RWPE2 (cell line): ENCODE results near the gene ACSS2.

ENCODE experiments used
- ATAC-seq: fragments of 200-7000 bp; cut with Tn5 transposase; 3 replicates; pipeline ENCODE4 v1.9.1; 2021; ENCODE audit warnings: low read depth
- DNase-seq: peaks from one replicate; pipeline ENCODE4 v3.0.0-alpha.2; 2020; ENCODE audit warnings: low spot score
- H3K27ac ChIP-seq: fragments of 450-650 bp; 2 replicates; pipeline ENCODE4 v1.5.1; 2017; ENCODE audit warnings: mild to moderate bottlenecking; ENCODE audit not compliant: poor library complexity, severe bottlenecking
- H3K27me3 ChIP-seq: fragments of 250-450 bp; sonication (Bioruptor Pico); 2 replicates; pipeline ENCODE4 v1.5.1; 2021; ENCODE audit warnings: mild to moderate bottlenecking, moderate library complexity; ENCODE audit not compliant: insufficient read depth, poor library complexity, severe bottlenecking
- H3K36me3 ChIP-seq: fragments of 250-450 bp; sonication (Bioruptor Pico); 2 replicates; pipeline ENCODE4 v1.5.1; 2020; ENCODE audit warnings: low read depth, mild to moderate bottlenecking, moderate library complexity
- H3K4me1 ChIP-seq: fragments of 250-450 bp; sonication (Bioruptor Pico); 2 replicates; pipeline ENCODE4 v1.5.1; 2021; ENCODE audit warnings: mild to moderate bottlenecking, moderate library complexity; ENCODE audit not compliant: insufficient read depth, poor library complexity, severe bottlenecking
- H3K4me3 ChIP-seq: fragments of 250-450 bp; sonication (Bioruptor Pico); 2 replicates; pipeline ENCODE4 v1.5.1; 2021; ENCODE audit warnings: mild to moderate bottlenecking, moderate library complexity; ENCODE audit not compliant: severe bottlenecking
- H3K9me3 ChIP-seq: fragments of 250-450 bp; sonication (Bioruptor Pico); 2 replicates; pipeline ENCODE4 v1.5.1; 2021; ENCODE audit warnings: mild to moderate bottlenecking, moderate library complexity; ENCODE audit not compliant: severe bottlenecking
- TF ChIP-seq, protein P1 (sequence below): fragments of 450-650 bp; IDR thresholded peaks from one replicate; pipeline ENCODE4 v1.5.1; 2017; ENCODE audit warnings: mild to moderate bottlenecking, moderate library complexity; ENCODE audit not compliant: poor library complexity, severe bottlenecking

The ACSS2 gene

DNA sequence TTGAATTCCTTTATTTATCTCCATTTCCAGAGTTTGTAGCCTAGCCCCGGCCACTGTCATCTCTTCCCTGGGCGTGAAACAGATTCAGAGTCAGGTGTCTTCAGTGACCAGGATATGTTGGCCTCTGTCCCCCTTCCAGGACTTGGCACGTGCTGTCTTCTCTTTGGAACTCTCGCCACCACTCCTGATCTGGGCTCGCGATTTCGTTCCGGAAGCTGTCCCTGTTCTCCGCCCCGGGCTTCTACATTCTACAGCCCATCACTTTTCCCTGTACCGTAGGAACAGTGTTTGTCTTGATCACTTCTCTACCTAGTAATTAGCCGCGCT, 78.5 kb downstream of the ACSS2 start:
- ATAC-seq, result peak; percentile 3
- TF ChIP-seq, protein P1, sequence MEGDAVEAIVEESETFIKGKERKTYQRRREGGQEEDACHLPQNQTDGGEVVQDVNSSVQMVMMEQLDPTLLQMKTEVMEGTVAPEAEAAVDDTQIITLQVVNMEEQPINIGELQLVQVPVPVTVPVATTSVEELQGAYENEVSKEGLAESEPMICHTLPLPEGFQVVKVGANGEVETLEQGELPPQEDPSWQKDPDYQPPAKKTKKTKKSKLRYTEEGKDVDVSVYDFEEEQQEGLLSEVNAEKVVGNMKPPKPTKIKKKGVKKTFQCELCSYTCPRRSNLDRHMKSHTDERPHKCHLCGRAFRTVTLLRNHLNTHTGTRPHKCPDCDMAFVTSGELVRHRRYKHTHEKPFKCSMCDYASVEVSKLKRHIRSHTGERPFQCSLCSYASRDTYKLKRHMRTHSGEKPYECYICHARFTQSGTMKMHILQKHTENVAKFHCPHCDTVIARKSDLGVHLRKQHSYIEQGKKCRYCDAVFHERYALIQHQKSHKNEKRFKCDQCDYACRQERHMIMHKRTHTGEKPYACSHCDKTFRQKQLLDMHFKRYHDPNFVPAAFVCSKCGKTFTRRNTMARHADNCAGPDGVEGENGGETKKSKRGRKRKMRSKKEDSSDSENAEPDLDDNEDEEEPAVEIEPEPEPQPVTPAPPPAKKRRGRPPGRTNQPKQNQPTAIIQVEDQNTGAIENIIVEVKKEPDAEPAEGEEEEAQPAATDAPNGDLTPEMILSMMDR, result no peak
- no peak for DNase-seq
- H3K27me3 ChIP-seq, result no peaks in the 10 kb centered on the region
- peaks cover 31% of the 10 kb centered on the region for H3K36me3 ChIP-seq
- H3K4me1 ChIP-seq, result peaks cover 32% of the 10 kb centered on the region
- peak overlapping the region; percentile 47 for H3K4me3 ChIP-seq
- peak overlapping the region; percentile 60 for H3K27ac ChIP-seq
- H3K9me3 ChIP-seq, result no peaks in the 10 kb centered on the region

DNA sequence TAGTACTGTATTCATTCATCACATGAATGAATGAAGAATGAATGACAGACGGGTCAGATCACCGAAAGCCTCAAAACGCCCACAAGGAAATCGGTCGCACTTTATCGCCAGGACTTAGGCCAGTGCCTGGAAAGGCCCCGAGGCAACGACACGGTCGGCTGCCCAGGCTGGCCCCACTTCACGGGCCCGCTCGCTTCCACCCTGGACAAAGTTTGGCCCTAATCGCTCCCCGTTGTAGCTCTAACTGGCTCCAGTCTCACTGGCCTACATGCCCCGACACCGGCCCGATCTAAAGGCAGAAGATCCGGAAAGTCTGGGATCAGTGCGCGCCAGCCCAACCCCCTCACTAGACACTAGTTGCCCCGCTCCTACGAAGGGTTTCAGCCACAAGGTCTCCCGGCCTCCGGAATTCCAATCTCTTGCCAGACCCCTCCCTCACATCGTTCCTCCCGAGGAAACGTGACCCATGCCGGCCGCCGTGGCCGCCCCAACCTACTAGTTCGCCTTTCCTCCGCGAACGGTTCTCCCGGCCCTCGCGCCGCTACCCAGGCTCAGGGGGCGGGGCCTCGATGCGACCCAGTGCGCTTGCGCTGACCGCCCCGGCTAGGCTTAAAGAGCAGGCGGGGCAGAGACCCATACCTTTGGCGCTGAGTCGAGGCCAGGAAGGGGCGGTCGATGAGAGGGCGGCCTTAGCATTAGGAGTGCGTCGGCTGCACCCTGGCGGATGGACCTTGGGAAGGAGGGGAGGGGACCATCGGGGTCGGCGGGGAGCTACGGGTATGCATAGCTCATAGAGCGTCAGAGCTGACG, 79.0 kb downstream of the ACSS2 start, which contains the start of the genes GSS and MYH7B:
Gene GSS, minus strand, starts transcription at position 576 of the 810 bp plus-strand sequence. CDS start 3,954 bp downstream, outside the sequence.
Gene MYH7B, plus strand, starts transcription at position 638 of the 810 bp plus-strand sequence. CDS start 22,138 bp downstream, outside the sequence.
- DNase-seq (peak; percentile 100), ATAC-seq (peak; percentile 96)
- Histone ChIP-seq H3K4me3 (peak within 1 kb of the TSS; percentile 47), H3K4me1 (peaks cover 28% of the 10 kb centered on the region), H3K9me3 (no peaks in the 10 kb centered on the region), H3K27ac (peak within 1 kb of the TSS; percentile 60), H3K27me3 (no peaks in the 10 kb centered on the region), H3K36me3 (peaks cover 25% of the 10 kb centered on the region)
- TF ChIP-seq, protein P1, result peak; percentile 99

DNA sequence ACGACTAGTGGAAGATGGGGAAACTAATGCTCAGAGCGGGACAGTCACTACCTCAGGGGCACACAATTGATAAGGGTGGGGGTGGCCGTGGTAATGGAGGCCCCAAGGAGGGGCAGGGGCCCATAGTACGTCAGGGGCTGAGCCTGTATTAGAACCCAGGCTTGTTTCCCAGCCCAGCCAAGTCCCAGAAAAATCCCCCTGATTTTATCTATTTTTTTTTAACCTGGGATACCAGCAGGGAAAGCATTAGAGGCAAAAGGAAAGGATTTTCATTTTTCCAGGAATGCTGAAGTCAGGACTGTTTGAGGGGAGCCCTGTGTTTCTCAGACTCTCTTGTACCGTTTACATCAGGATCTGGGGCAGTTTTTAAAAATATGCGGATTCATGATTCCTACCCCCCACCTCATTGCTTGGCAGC, 79.6 kb downstream of the ACSS2 start:
- Histone ChIP-seq H3K27ac (peak overlapping the region; percentile 60), H3K4me1 (peaks cover 25% of the 10 kb centered on the region), H3K9me3 (no peaks in the 10 kb centered on the region), H3K36me3 (peaks cover 19% of the 10 kb centered on the region), H3K27me3 (no peaks in the 10 kb centered on the region), H3K4me3 (peak overlapping the region; percentile 47)
- TF ChIP-seq, protein P1, result peak; percentile 84
- ATAC-seq, result no peak
- DNase-seq, result no peak

DNA sequence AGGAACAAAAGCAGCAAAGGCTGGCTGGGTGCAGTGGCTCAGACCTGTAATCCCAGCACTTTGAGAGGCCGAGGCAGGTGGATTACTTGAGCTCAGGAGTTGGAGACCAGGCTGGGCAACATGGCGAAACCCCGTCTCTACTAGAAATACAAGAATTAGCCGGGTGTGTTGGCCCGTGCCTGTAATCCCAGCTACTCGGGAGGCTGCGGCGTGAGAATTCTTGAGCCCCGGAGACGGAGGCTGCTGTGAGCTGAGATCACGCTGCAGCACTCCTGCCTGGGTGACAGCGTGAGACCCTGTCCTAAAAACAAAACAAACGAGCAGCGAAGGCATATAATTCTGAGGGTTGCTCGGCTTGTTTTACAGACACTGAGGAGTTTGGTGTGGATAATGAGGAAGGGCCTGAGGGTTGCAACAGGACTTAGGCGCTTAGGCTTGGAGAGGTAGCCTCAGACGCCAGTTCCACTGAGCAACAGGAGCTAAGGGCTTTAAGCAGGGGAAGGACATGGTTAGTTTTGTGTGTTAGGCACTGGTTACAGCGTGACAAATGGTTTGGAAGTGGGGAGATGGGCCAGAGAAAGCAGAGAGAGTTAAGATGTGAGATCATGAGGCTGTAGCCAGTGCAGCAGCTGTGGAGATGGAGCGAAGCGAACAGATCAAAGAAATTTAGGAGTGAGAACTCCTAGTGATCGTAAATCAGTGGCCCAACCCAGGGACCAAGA, 80.5 kb downstream of the ACSS2 start:
- H3K4me3 ChIP-seq, result no peak overlapping the region
- no peak for ATAC-seq
- H3K9me3 ChIP-seq, result no peaks in the 10 kb centered on the region
- peaks cover 20% of the 10 kb centered on the region for H3K4me1 ChIP-seq
- peaks cover 11% of the 10 kb centered on the region for H3K36me3 ChIP-seq
- DNase-seq, result peak; percentile 60
- no peaks in the 10 kb centered on the region for H3K27me3 ChIP-seq
- H3K27ac ChIP-seq, result no peak overlapping the region
- TF ChIP-seq, protein P1, result no peak
